Measurements from ENCODE around the gene SMARCD1.

GRCh38 chr12:50042693-50043092 is 42.4 kb upstream of the SMARCD1 start:
- TF ChIP-seq ZNF274 (IDR thresholded peaks at IDR 0.05; ENCODE audit: low read depth, low read length) (no peak), YY1 (IDR thresholded peaks at IDR 0.05; ENCODE audit: insufficient read depth, insufficient read length) (no peak), SUZ12 (IDR thresholded peaks at IDR 0.05; ENCODE audit: extremely low read depth, insufficient read depth, insufficient read length) (no peak)
